GM23338 (cell line): ENCODE data around the gene PRKCD. TPM values are rescaled to one million over a fixed set of nuclear protein-coding genes. Genes with fewer than 3 reads are reported as not detected.
A peak's percentile ranks its signal among the peaks of the same experiment; 100 is the strongest.

Experiments used
- ATAC-seq: fragments of 200-7000 bp; cut with Tn5 transposase; 3 replicates; pipeline ENCODE4 v1.9.1; 2020
- DNase-seq: peaks from one replicate; pipeline ENCODE4 v3.0.0-alpha.2; 2015; ENCODE audit warnings: low spot score
- H2AFZ ChIP-seq: fragments of 200-600 bp; sonication (generic); 2 replicates; pipeline ENCODE4 v1.8.0; 2016; ENCODE audit warnings: antibody characterized with exemption, mild to moderate bottlenecking, moderate library complexity
- H3F3A ChIP-seq: fragments of 200-600 bp; sonication (generic); replicated peaks from 2 replicates; pipeline ENCODE4 v1.8.0; 2017; ENCODE audit warnings: antibody characterized with exemption, mixed run types, low read depth
- H3K27ac ChIP-seq: fragments of 200-600 bp; sonication (generic); 2 replicates; pipeline ENCODE4 v1.6.1; 2016; ENCODE audit warnings: low read depth
- H3K27me3 ChIP-seq: fragments of 200-600 bp; sonication (generic); 2 replicates; pipeline ENCODE4 v1.8.0; 2016; ENCODE audit warnings: mild to moderate bottlenecking, mixed run types, moderate library complexity; ENCODE audit not compliant: insufficient read depth
- H3K36me3 ChIP-seq: fragments of 200-600 bp; sonication (generic); 2 replicates; pipeline ENCODE4 v1.8.0; 2016; ENCODE audit warnings: mild to moderate bottlenecking; ENCODE audit not compliant: insufficient read depth
- H3K4me1 ChIP-seq: fragments of 200-600 bp; sonication (generic); 2 replicates; pipeline ENCODE4 v1.8.0; 2016; ENCODE audit warnings: mild to moderate bottlenecking, moderate library complexity; ENCODE audit not compliant: insufficient read depth
- H3K4me2 ChIP-seq: fragments of 200-600 bp; sonication (generic); 2 replicates; pipeline ENCODE4 v1.7.1; 2017; ENCODE audit warnings: mixed run types
- H3K4me3 ChIP-seq: fragments of 200-600 bp; sonication (generic); 2 replicates; pipeline ENCODE4 v1.6.1; 2016; ENCODE audit warnings: mixed run types
- H3K79me2 ChIP-seq: fragments of 200-600 bp; sonication (generic); replicated peaks from 2 replicates; pipeline ENCODE4 v1.8.0; 2017; ENCODE audit warnings: mild to moderate bottlenecking; ENCODE audit not compliant: insufficient read depth
- H3K9me2 ChIP-seq: fragments of 200-600 bp; sonication (generic); 2 replicates; pipeline ENCODE4 v1.8.0; 2017; ENCODE audit not compliant: insufficient read depth
- H4K20me1 ChIP-seq: fragments of 200-600 bp; sonication (generic); replicated peaks from 2 replicates; pipeline ENCODE4 v1.8.0; 2017; ENCODE audit warnings: mild to moderate bottlenecking; ENCODE audit not compliant: insufficient read depth
- H3K27ac Mint-ChIP-seq: 2 replicates; pipeline ENCODE4 v1.8.0; 2020; ENCODE audit warnings: inconsistent platforms, mild to moderate bottlenecking, moderate library complexity, mixed read lengths
- H3K27me3 Mint-ChIP-seq: 3 replicates; pipeline ENCODE4 v1.8.0; 2022; ENCODE audit warnings: low read depth, mild to moderate bottlenecking, moderate library complexity, mixed read lengths, inconsistent platforms; ENCODE audit not compliant: insufficient read depth, poor library complexity
- H3K36me3 Mint-ChIP-seq: 3 replicates; pipeline ENCODE4 v1.8.0; 2021; ENCODE audit warnings: low read depth, mild to moderate bottlenecking, inconsistent platforms, moderate library complexity, mixed read lengths
- H3K4me1 Mint-ChIP-seq: 3 replicates; pipeline ENCODE4 v1.8.0; 2020; ENCODE audit warnings: mild to moderate bottlenecking, inconsistent platforms, mixed read lengths
- H3K4me3 Mint-ChIP-seq: 3 replicates; pipeline ENCODE4 v1.8.0; 2021; ENCODE audit warnings: moderate library complexity, mild to moderate bottlenecking, inconsistent platforms, mixed read lengths
- H3K9me3 Mint-ChIP-seq: 3 replicates; pipeline ENCODE4 v1.8.0; 2020; ENCODE audit warnings: moderate library complexity, mild to moderate bottlenecking, inconsistent platforms, mixed read lengths
- CREB1 ChIP-seq: fragments of 250-450 bp; sonication (Bioruptor Pico); IDR thresholded peaks from 2 replicates; pipeline ENCODE4 v1.5.0; 2020; ENCODE audit warnings: low read depth, mild to moderate bottlenecking, moderate library complexity
- NANOG ChIP-seq: IDR thresholded peaks from 2 replicates; pipeline ENCODE4 v1.6.1; 2016; ENCODE audit warnings: antibody characterized with exemption, borderline replicate concordance
- POLR2AphosphoS5 ChIP-seq: IDR thresholded peaks from 2 replicates; pipeline ENCODE4 v1.6.1; 2016; ENCODE audit warnings: antibody characterized with exemption, low read depth
- REST ChIP-seq: IDR thresholded peaks from one replicate; pipeline ENCODE4 v1.6.1; 2018; ENCODE audit warnings: antibody characterized with exemption; ENCODE audit not compliant: unreplicated experiment
- polyA plus RNA-seq: library from polyadenylated mRNA; unstranded; fragments of >200 nt; fragmentation: Nextera tagmentation; extraction: Ambion mirVana; gene quantifications from 2 replicates; pipeline ENCODE4 v1.2.1, GENCODE V29; 2016
- total RNA-seq: library from RNA; depleted of rRNA; stranded (reverse); fragments of >200 nt; shearing (Covaris generic); gene quantifications from 2 replicates; pipeline ENCODE4 v1.2.3, GENCODE V29; 2014
- TF ChIP-seq, protein P1 (sequence below), 2 experiments: fragments of 200-600 bp in 1 of 2; sonication (generic) in 1 of 2; conservative IDR thresholded peaks; 2 replicates each; pipeline versions ENCODE4 v1.5.1 to v1.6.1; 2016 to 2017; ENCODE audit warnings: antibody characterized with exemption in 2 of 2, low read depth in 2 of 2, mild to moderate bottlenecking in 2 of 2, moderate library complexity in 1 of 2
- TF ChIP-seq, protein P2 (sequence below): fragments of 250-450 bp; sonication (Bioruptor Pico); IDR thresholded peaks from 2 replicates; pipeline ENCODE4 v1.5.0; 2020; ENCODE audit warnings: mild to moderate bottlenecking, moderate library complexity

PRKCD gene
- total and polyA plus RNA-seq, 2 experiments from 2014 or later = 11.3 to 11.8 TPM

GRCh38 chr3:53195066-53195450, 34.0 kb downstream of the PRKCD start (continued):
- TF ChIP-seq, protein P1, sequence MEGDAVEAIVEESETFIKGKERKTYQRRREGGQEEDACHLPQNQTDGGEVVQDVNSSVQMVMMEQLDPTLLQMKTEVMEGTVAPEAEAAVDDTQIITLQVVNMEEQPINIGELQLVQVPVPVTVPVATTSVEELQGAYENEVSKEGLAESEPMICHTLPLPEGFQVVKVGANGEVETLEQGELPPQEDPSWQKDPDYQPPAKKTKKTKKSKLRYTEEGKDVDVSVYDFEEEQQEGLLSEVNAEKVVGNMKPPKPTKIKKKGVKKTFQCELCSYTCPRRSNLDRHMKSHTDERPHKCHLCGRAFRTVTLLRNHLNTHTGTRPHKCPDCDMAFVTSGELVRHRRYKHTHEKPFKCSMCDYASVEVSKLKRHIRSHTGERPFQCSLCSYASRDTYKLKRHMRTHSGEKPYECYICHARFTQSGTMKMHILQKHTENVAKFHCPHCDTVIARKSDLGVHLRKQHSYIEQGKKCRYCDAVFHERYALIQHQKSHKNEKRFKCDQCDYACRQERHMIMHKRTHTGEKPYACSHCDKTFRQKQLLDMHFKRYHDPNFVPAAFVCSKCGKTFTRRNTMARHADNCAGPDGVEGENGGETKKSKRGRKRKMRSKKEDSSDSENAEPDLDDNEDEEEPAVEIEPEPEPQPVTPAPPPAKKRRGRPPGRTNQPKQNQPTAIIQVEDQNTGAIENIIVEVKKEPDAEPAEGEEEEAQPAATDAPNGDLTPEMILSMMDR (conservative IDR thresholded peaks at IDR 0.05; ENCODE audit: low read depth in 2 of 2) = no peak
- TF ChIP-seq, protein P2, sequence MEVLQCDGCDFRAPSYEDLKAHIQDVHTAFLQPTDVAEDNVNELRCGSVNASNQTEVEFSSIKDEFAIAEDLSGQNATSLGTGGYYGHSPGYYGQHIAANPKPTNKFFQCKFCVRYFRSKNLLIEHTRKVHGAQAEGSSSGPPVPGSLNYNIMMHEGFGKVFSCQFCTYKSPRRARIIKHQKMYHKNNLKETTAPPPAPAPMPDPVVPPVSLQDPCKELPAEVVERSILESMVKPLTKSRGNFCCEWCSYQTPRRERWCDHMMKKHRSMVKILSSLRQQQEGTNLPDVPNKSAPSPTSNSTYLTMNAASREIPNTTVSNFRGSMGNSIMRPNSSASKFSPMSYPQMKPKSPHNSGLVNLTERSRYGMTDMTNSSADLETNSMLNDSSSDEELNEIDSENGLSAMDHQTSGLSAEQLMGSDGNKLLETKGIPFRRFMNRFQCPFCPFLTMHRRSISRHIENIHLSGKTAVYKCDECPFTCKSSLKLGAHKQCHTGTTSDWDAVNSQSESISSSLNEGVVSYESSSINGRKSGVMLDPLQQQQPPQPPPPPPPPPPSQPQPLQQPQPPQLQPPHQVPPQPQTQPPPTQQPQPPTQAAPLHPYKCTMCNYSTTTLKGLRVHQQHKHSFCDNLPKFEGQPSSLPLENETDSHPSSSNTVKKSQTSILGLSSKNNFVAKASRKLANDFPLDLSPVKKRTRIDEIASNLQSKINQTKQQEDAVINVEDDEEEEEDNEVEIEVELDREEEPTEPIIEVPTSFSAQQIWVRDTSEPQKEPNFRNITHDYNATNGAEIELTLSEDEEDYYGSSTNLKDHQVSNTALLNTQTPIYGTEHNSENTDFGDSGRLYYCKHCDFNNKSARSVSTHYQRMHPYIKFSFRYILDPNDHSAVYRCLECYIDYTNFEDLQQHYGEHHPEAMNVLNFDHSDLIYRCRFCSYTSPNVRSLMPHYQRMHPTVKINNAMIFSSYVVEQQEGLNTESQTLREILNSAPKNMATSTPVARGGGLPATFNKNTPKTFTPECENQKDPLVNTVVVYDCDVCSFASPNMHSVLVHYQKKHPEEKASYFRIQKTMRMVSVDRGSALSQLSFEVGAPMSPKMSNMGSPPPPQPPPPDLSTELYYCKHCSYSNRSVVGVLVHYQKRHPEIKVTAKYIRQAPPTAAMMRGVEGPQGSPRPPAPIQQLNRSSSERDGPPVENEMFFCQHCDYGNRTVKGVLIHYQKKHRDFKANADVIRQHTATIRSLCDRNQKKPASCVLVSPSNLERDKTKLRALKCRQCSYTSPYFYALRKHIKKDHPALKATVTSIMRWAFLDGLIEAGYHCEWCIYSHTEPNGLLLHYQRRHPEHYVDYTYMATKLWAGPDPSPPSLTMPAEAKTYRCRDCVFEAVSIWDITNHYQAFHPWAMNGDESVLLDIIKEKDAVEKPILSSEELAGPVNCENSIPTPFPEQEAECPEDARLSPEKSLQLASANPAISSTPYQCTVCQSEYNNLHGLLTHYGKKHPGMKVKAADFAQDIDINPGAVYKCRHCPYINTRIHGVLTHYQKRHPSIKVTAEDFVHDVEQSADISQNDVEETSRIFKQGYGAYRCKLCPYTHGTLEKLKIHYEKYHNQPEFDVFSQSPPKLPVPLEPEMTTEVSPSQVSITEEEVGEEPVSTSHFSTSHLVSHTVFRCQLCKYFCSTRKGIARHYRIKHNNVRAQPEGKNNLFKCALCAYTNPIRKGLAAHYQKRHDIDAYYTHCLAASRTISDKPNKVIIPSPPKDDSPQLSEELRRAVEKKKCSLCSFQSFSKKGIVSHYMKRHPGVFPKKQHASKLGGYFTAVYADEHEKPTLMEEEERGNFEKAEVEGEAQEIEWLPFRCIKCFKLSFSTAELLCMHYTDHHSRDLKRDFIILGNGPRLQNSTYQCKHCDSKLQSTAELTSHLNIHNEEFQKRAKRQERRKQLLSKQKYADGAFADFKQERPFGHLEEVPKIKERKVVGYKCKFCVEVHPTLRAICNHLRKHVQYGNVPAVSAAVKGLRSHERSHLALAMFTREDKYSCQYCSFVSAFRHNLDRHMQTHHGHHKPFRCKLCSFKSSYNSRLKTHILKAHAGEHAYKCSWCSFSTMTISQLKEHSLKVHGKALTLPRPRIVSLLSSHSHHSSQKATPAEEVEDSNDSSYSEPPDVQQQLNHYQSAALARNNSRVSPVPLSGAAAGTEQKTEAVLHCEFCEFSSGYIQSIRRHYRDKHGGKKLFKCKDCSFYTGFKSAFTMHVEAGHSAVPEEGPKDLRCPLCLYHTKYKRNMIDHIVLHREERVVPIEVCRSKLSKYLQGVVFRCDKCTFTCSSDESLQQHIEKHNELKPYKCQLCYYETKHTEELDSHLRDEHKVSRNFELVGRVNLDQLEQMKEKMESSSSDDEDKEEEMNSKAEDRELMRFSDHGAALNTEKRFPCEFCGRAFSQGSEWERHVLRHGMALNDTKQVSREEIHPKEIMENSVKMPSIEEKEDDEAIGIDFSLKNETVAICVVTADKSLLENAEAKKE (CRISPR knock-in tag) = no peak
- TF ChIP-seq NANOG (no peak), POLR2AphosphoS5 (no peak)

GRCh38 chr3:53195602-53196574, 34.9 kb downstream of the PRKCD start:
- ATAC-seq (peak; percentile 78), DNase-seq (peak; percentile 89)
- H3K27me3 Mint-ChIP-seq = peaks cover 12% of the 10 kb centered on the region
- no peak overlapping the region for H3K27ac ChIP-seq
- no peaks in the 10 kb centered on the region for H4K20me1 ChIP-seq
- no peaks in the 10 kb centered on the region for H3K27me3 ChIP-seq
- 0 out of 2 replicates have a peak overlapping the region, but pooled peaks have one; percentile 13 for H3K4me3 ChIP-seq
- no peaks in the 10 kb centered on the region for H3K36me3 ChIP-seq
- peaks cover 2% of the 10 kb centered on the region; the same call in 1 of the 3 replicates for H3K9me3 Mint-ChIP-seq
- no peak overlapping the region for H3K27ac Mint-ChIP-seq
- H2AFZ ChIP-seq = peak overlapping the region; percentile 80
- no peaks in the 10 kb centered on the region for H3K9me2 ChIP-seq
- peaks cover 3% of the 10 kb centered on the region; the same call in 2 of the 3 replicates for H3K36me3 Mint-ChIP-seq
- peaks cover 13% of the 10 kb centered on the region for H3K4me1 ChIP-seq
- H3K4me1 Mint-ChIP-seq = peaks cover 31% of the 10 kb centered on the region
- TF ChIP-seq, protein P1 (conservative IDR thresholded peaks at IDR 0.05; ENCODE audit: low read depth in 2 of 2) = peak; percentile 97 to 98
- TF ChIP-seq CREB1 (no peak), REST (no peak), POLR2AphosphoS5 (no peak)
- H3K4me3 Mint-ChIP-seq = no peak overlapping the region
- H3F3A ChIP-seq = 0 out of 2 replicates have a peak, but pooled peaks cover 5% of the 10 kb centered on the region
- no peaks in the 10 kb centered on the region for H3K79me2 ChIP-seq
- H3K4me2 ChIP-seq = peak overlapping the region; percentile 66
